Limb (tissue), 2 donors: ENCODE results near the gene NOTCH1.

Source experiments
- DNase-seq, 2 donors: peaks; one replicate each; pipeline ENCODE4 v3.0.0-alpha.2; 2016; ENCODE audit errors: extremely low spot score in 2 of 2

NOTCH1 gene

GRCh38 chr9:136517012-136517743 is 28.7 kb downstream of the NOTCH1 start:
- DNase-seq, result no peak

- DNase-seq, result peak in 1 of 2 donors; percentile 66
Observed at GRCh38 chr9:136516191-136516654, 29.6 kb downstream of the NOTCH1 start.

GRCh38 chr9:136515276-136515675 is 30.6 kb downstream of the NOTCH1 start:
- no peak for DNase-seq

- no peak for DNase-seq
Observed at GRCh38 chr9:136514022-136514714, 31.7 kb downstream of the NOTCH1 start.

GRCh38 chr9:136513191-136513590 is 32.7 kb downstream of the NOTCH1 start:
- no peak for DNase-seq

GRCh38 chr9:136512651-136513071 is 33.2 kb downstream of the NOTCH1 start:
- no peak for DNase-seq

- peak in 1 of 2 donors; percentile 55 for DNase-seq
Observed at GRCh38 chr9:136511670-136512592, 33.9 kb downstream of the NOTCH1 start.

GRCh38 chr9:136511144-136511669 is 34.6 kb downstream of the NOTCH1 start:
- no peak for DNase-seq

GRCh38 chr9:136510561-136510960 is 35.3 kb downstream of the NOTCH1 start:
- DNase-seq, result no peak

GRCh38 chr9:136509549-136509948 is 36.3 kb downstream of the NOTCH1 start:
- DNase-seq, result no peak

- no peak for DNase-seq
Observed at GRCh38 chr9:136508729-136509500, 36.9 kb downstream of the NOTCH1 start.

GRCh38 chr9:136507992-136508375 is 37.9 kb downstream of the NOTCH1 start:
- no peak for DNase-seq

GRCh38 chr9:136507221-136507991 is 38.4 kb downstream of the NOTCH1 start:
- no peak for DNase-seq

GRCh38 chr9:136506425-136506824 is 39.4 kb downstream of the NOTCH1 start:
- DNase-seq, result no peak

GRCh38 chr9:136505406-136506403 is 40.1 kb downstream of the NOTCH1 start:
- DNase-seq, result no peak

GRCh38 chr9:136504512-136505348 is 41.1 kb downstream of the NOTCH1 start:
- DNase-seq, result no peak

GRCh38 chr9:136502940-136503550 is 42.8 kb downstream of the NOTCH1 start:
- DNase-seq, result no peak
